ENCODE data around the gene ZNF354B. TPM values are rescaled to one million over a fixed set of nuclear protein-coding genes. Genes with fewer than 3 reads are reported as not detected.

Gene ZNF354B
- total and polyA plus RNA-seq, 2 of the 13 experiments (the other 11 are each of a cell fraction or from before 2014, with no cell fraction given), result 7.8 to 10.3 TPM

GRCh38 chr5:178895615-178896571 is 36.1 kb downstream of the ZNF354B start, which contains the start of gene ZFP2 (continued):
- TF ChIP-seq MXI1 (IDR thresholded peaks at IDR 0.05; ENCODE audit: borderline replicate concordance, low read depth, low read length) (no peak), AKAP8 (CRISPR knock-in tag; IDR thresholded peaks at IDR 0.05) (no peak), WIZ (CRISPR knock-in tag; IDR thresholded peaks at IDR 0.05) (no peak), CBX5 (CRISPR knock-in tag; IDR thresholded peaks at IDR 0.05; ENCODE audit: borderline replicate concordance) (no peak), YY1 (IDR thresholded peaks at IDR 0.05; ENCODE audit: insufficient read depth, insufficient replicate concordance, low read depth, low read length) (peak; percentile 13), SMAD1 (CRISPR knock-in tag; IDR thresholded peaks at IDR 0.05; ENCODE audit: borderline replicate concordance, low read depth) (no peak), ETV5 (CRISPR knock-in tag; IDR thresholded peaks at IDR 0.05; ENCODE audit: borderline replicate concordance) (no peak), ZNF143 (CRISPR knock-in tag; IDR thresholded peaks at IDR 0.05) (peak; percentile 90), ZIK1 (CRISPR knock-in tag; IDR thresholded peaks at IDR 0.05; ENCODE audit: borderline replicate concordance, low read depth) (no peak), BCLAF1 (IDR thresholded peaks at IDR 0.05) (no peak), ZNF580 (CRISPR knock-in tag; IDR thresholded peaks at IDR 0.05; ENCODE audit: borderline replicate concordance, low read depth) (no peak; the same call in 1 of the 2 replicates), FOXK2 (IDR thresholded peaks at IDR 0.05) (no peak), ZNF7 (CRISPR knock-in tag; IDR thresholded peaks at IDR 0.05) (no peak), SRSF4 (IDR thresholded peaks at IDR 0.05; ENCODE audit: low read depth, low read length, poor library complexity, severe bottlenecking) (no peak), XBP1 (CRISPR knock-in tag; IDR thresholded peaks at IDR 0.05) (no peak), NFATC3 (CRISPR knock-in tag; IDR thresholded peaks at IDR 0.05) (no peak), MYPOP (CRISPR knock-in tag; IDR thresholded peaks at IDR 0.05) (no peak), PHF20 (CRISPR knock-in tag; IDR thresholded peaks at IDR 0.05) (no peak), ZMYM3 (CRISPR knock-in tag; IDR thresholded peaks at IDR 0.05) (no peak), NFE2 (CRISPR knock-in tag; IDR thresholded peaks at IDR 0.05) (no peak)

Measured in HepG2 (cell line).